HL-60 (cell line): Measurements from ENCODE around the gene L3MBTL4.

Experiments
- DNase-seq, 2 experiments: peaks; one replicate each; pipeline ENCODE4 v3.0.0-alpha.2; 2010 to 2020; ENCODE audit warnings: low read depth in 1 of 2, low spot score in 1 of 2
- H3K27ac ChIP-seq: fragments of 250-450 bp; sonication (Bioruptor Pico); replicated peaks from 2 replicates; pipeline ENCODE4 v1.5.1; 2020; ENCODE audit warnings: mild to moderate bottlenecking, moderate library complexity
- H3K27me3 ChIP-seq: fragments of 250-450 bp; sonication (Bioruptor Pico); 2 replicates; pipeline ENCODE4 v1.5.1; 2021; ENCODE audit warnings: mild to moderate bottlenecking, moderate library complexity; ENCODE audit not compliant: insufficient read depth, poor library complexity, severe bottlenecking
- H3K4me3 ChIP-seq: replicated peaks from 2 replicates; pipeline ENCODE4 v1.5.1; 2011; ENCODE audit warnings: mild to moderate bottlenecking, control low read depth, low read length; ENCODE audit not compliant: insufficient read depth
- GABPA ChIP-seq: IDR thresholded peaks from 2 replicates; pipeline ENCODE4 v1.6.1; 2012; ENCODE audit warnings: low read depth
- POLR2AphosphoS5 ChIP-seq: IDR thresholded peaks from 2 replicates; pipeline ENCODE4 v1.6.1; 2012; ENCODE audit warnings: low read depth
- SPI1 ChIP-seq: IDR thresholded peaks from 2 replicates; pipeline ENCODE4 v1.6.1; 2012; ENCODE audit warnings: low read depth, mild to moderate bottlenecking, borderline replicate concordance
- TF ChIP-seq, protein P1 (sequence below): IDR thresholded peaks from one replicate; pipeline ENCODE4 v1.5.1; 2011; ENCODE audit warnings: low read length, control low read depth, inconsistent platforms; ENCODE audit not compliant: insufficient read depth
- TF ChIP-seq, protein P2 (sequence below): IDR thresholded peaks from 2 replicates; pipeline ENCODE4 v1.6.1; 2012; ENCODE audit warnings: low read depth; ENCODE audit not compliant: insufficient replicate concordance

Gene L3MBTL4

DNA sequence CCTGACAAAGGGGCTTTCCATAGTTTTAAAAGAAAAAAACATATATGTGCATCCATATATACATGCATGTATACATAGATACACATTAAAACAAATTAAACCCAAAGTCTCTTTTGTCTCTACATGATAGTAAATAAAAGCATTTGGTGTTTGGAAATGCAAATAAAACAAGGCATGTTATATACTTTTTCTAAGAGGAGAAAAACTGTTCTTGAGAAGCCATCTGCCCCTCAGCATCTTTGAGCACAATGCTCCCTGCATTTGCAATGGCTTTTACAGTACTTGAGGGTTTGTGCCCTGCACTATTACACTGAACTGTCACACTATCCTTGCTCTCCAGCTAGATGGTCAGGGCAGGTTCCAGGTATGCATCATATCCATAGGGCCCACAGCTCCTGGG, 210.2 kb downstream of the L3MBTL4 start:
- H3K27ac ChIP-seq = no peak overlapping the region
- H3K4me3 ChIP-seq = no peak overlapping the region
- DNase-seq = no peak
- no peaks in the 10 kb centered on the region for H3K27me3 ChIP-seq
- TF ChIP-seq, protein P1, sequence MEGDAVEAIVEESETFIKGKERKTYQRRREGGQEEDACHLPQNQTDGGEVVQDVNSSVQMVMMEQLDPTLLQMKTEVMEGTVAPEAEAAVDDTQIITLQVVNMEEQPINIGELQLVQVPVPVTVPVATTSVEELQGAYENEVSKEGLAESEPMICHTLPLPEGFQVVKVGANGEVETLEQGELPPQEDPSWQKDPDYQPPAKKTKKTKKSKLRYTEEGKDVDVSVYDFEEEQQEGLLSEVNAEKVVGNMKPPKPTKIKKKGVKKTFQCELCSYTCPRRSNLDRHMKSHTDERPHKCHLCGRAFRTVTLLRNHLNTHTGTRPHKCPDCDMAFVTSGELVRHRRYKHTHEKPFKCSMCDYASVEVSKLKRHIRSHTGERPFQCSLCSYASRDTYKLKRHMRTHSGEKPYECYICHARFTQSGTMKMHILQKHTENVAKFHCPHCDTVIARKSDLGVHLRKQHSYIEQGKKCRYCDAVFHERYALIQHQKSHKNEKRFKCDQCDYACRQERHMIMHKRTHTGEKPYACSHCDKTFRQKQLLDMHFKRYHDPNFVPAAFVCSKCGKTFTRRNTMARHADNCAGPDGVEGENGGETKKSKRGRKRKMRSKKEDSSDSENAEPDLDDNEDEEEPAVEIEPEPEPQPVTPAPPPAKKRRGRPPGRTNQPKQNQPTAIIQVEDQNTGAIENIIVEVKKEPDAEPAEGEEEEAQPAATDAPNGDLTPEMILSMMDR = no peak
- TF ChIP-seq GABPA (no peak), POLR2AphosphoS5 (no peak), SPI1 (no peak)
- TF ChIP-seq, protein P2, sequence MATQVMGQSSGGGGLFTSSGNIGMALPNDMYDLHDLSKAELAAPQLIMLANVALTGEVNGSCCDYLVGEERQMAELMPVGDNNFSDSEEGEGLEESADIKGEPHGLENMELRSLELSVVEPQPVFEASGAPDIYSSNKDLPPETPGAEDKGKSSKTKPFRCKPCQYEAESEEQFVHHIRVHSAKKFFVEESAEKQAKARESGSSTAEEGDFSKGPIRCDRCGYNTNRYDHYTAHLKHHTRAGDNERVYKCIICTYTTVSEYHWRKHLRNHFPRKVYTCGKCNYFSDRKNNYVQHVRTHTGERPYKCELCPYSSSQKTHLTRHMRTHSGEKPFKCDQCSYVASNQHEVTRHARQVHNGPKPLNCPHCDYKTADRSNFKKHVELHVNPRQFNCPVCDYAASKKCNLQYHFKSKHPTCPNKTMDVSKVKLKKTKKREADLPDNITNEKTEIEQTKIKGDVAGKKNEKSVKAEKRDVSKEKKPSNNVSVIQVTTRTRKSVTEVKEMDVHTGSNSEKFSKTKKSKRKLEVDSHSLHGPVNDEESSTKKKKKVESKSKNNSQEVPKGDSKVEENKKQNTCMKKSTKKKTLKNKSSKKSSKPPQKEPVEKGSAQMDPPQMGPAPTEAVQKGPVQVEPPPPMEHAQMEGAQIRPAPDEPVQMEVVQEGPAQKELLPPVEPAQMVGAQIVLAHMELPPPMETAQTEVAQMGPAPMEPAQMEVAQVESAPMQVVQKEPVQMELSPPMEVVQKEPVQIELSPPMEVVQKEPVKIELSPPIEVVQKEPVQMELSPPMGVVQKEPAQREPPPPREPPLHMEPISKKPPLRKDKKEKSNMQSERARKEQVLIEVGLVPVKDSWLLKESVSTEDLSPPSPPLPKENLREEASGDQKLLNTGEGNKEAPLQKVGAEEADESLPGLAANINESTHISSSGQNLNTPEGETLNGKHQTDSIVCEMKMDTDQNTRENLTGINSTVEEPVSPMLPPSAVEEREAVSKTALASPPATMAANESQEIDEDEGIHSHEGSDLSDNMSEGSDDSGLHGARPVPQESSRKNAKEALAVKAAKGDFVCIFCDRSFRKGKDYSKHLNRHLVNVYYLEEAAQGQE = no peak

DNA sequence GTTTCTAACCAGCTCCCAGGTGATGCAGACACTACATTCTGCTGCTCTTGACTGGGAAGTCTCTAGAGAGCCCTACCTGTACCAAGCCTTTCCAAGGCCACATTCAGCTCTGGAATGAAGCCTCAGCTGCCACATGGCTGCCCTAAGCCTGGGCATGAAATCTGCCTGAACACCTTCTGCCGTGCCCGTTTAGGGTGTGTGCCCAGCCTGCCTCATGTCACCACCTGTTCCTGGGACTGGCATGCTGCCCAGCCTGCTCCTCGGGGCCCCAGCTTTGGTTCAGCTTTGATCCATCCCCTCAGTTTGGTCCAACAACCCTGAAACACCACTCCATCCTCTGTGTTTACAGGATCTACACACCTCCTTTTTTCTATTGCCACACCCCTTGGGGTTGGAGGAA, 210.9 kb downstream of the L3MBTL4 start:
- no peak for DNase-seq
- no peak overlapping the region for H3K27ac ChIP-seq
- TF ChIP-seq SPI1 (no peak), GABPA (no peak), POLR2AphosphoS5 (no peak)
- TF ChIP-seq, protein P2 = no peak
- TF ChIP-seq, protein P1 = no peak
- H3K4me3 ChIP-seq = no peak overlapping the region
- H3K27me3 ChIP-seq = no peaks in the 10 kb centered on the region

DNA sequence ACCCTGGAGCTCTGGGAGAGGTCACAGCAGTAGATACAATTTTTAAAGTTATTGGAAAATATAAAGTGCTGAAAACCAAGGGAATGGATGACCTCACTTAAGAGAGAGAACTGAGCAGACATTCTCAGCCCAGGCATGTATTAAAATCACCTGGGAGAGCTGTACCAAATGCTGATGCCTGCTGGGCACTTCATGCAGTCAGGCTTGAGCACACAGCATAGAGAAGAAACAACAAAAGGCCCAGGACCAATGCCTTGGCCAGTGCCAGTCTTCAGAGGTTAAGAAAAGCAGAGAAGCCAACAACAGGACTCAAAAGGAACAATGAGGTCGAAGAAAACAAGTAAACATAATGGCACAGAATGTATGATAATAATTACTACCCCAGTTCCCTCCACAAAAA, 211.8 kb downstream of the L3MBTL4 start:
- Histone ChIP-seq H3K4me3 (no peak overlapping the region), H3K27me3 (no peaks in the 10 kb centered on the region), H3K27ac (no peak overlapping the region)
- no peak for TF ChIP-seq GABPA
- TF ChIP-seq, protein P2 = no peak
- TF ChIP-seq, protein P1 = no peak
- no peak for TF ChIP-seq SPI1
- TF ChIP-seq POLR2AphosphoS5 = no peak
- DNase-seq = no peak
